ENCODE measurements around the gene ATP8B4.
A peak's percentile ranks its signal among the peaks of the same experiment; 100 is the strongest.

- TF ChIP-seq POLR2A (IDR thresholded peaks at IDR 0.05; ENCODE audit: low read depth, low read length) (no peak), GATA2 (IDR thresholded peaks at IDR 0.05; ENCODE audit: insufficient read depth, insufficient read length, low read depth, low read length) (no peak), CTCF (IDR thresholded peaks at IDR 0.05; ENCODE audit: extremely low read depth in 1 of 2, insufficient read depth in 1 of 2, low read depth in 1 of 2, low read length in 2 of 2) (peak in 1 of 2 donors; percentile 21), EZH2 (IDR thresholded peaks at IDR 0.05; ENCODE audit: borderline replicate concordance, low read depth, low read length, severe bottlenecking) (no peak)
Observed at GRCh38 chr15:50116477-50116876, 2.6 kb downstream of the ATP8B4 start.

Data from endothelial cell of umbilical vein (primary cell).